Endothelial cell of umbilical vein (primary cell): ENCODE results near the gene DIRAS3. TPM values are rescaled to one million over a fixed set of nuclear protein-coding genes. Genes with fewer than 3 reads are reported as not detected.

Experiments used
- Bru-seq: library from RNA; stranded (reverse); fragments of 400-500 nt; gene quantifications from one replicate; lab custom pipeline; 2021; lab: Mats Ljungman, UMichigan
- BruChase-seq, 2 experiments: library from RNA; stranded (reverse); fragments of 400-500 nt; gene quantifications; one replicate each; lab custom pipeline; 2021; lab: Mats Ljungman, UMichigan
- BruUV-seq: library from RNA; stranded (reverse); fragments of 400-500 nt; replicated peaks from 2 replicates; lab custom pipeline; 2021; lab: Mats Ljungman, UMichigan
- CTCF ChIA-PET: fragments of 300-600, 350-600 bp; sonication (Branson Sonifier 250); formaldehyde crosslinking; loops from one replicate; lab custom pipeline; 2021; ENCODE audit warnings: antibody characterized with exemption, inconsistent platforms; lab: Charles Lee
- POLR2A ChIA-PET: fragments of 300-600, 350-600 bp; sonication (Branson Sonifier 250); formaldehyde crosslinking; loops from one replicate; lab custom pipeline; 2021; ENCODE audit warnings: antibody characterized with exemption, inconsistent platforms; lab: Charles Lee
- DNase-seq: peaks from one replicate; pipeline ENCODE4 v3.0.0-alpha.2; 2011; ENCODE audit warnings: low read depth, low spot score
- FAIRE-seq: peaks from 2 replicates; lab custom pipeline; 2011; peaks lifted over from hg19 to GRCh38; lab: Jason Lieb, UNC
- H2AFZ ChIP-seq: 2 replicates; pipeline ENCODE4 v1.6.0; 2012; ENCODE audit warnings: low read depth, low read length, control low read depth, inconsistent platforms
- H3K27ac ChIP-seq: 2 replicates; pipeline ENCODE4 v1.5.1; 2011; ENCODE audit warnings: low read depth, mild to moderate bottlenecking, control low read depth, low read length, moderate library complexity; ENCODE audit not compliant: insufficient read depth
- H3K27me3 ChIP-seq, 2 experiments: 2 replicates each; pipeline versions ENCODE4 v1.6.0 to v1.6.1; 2011; ENCODE audit warnings: low read length in 2 of 2, mixed read lengths in 1 of 2; ENCODE audit not compliant: control insufficient read depth in 2 of 2, insufficient read depth in 2 of 2
- H3K36me3 ChIP-seq, 2 experiments: 2 replicates in 1 of 2; 3 replicates in 1 of 2; pipeline ENCODE4 v1.5.1; 2011; ENCODE audit warnings: low read length in 2 of 2, mild to moderate bottlenecking in 1 of 2, moderate library complexity in 1 of 2; ENCODE audit not compliant: control insufficient read depth in 2 of 2, insufficient read depth in 2 of 2; ENCODE audit errors: extremely low read depth in 1 of 2
- H3K4me1 ChIP-seq: 3 replicates; pipeline ENCODE4 v1.5.1; 2011; ENCODE audit warnings: mild to moderate bottlenecking, low read length; ENCODE audit not compliant: control insufficient read depth, insufficient read depth; ENCODE audit errors: extremely low read depth
- H3K4me2 ChIP-seq: 2 replicates; pipeline ENCODE4 v1.6.1; 2011; ENCODE audit warnings: low read length, control low read depth, mixed read lengths; ENCODE audit not compliant: insufficient read depth
- H3K4me3 ChIP-seq, 3 experiments: fragments of 200-600 bp in 1 of 3; sonication (generic), shearing (Covaris generic) in 1 of 3; replicated peaks in 1 of 3; 2 replicates each; pipeline ENCODE4 v1.5.1; 2011 to 2016; ENCODE audit warnings: control low read depth in 3 of 3, low read length in 3 of 3, mild to moderate bottlenecking in 2 of 3, inconsistent platforms in 1 of 3, low read depth in 1 of 3, moderate library complexity in 1 of 3; ENCODE audit not compliant: insufficient read depth in 1 of 3
- H3K79me2 ChIP-seq: 2 replicates; pipeline ENCODE4 v1.6.0; 2012; ENCODE audit warnings: low read length, inconsistent platforms; ENCODE audit not compliant: control insufficient read depth, insufficient read depth
- H3K9ac ChIP-seq: replicated peaks from 2 replicates; pipeline ENCODE3; 2011; ENCODE audit warnings: low read length, control low read depth; ENCODE audit not compliant: insufficient read depth; ENCODE audit errors: extremely low read depth
- H3K9me1 ChIP-seq: replicated peaks from 3 replicates; pipeline ENCODE4 v1.6.0; 2011; ENCODE audit warnings: mild to moderate bottlenecking, low read length; ENCODE audit not compliant: control insufficient read depth, insufficient read depth; ENCODE audit errors: extremely low read depth
- H3K9me3 ChIP-seq: replicated peaks from 2 replicates; pipeline ENCODE4 v1.5.1; 2012; ENCODE audit warnings: low read length, inconsistent platforms; ENCODE audit not compliant: control insufficient read depth, insufficient read depth
- H4K20me1 ChIP-seq: replicated peaks from 2 replicates; pipeline ENCODE3; 2011; ENCODE audit warnings: mild to moderate bottlenecking, low read length; ENCODE audit not compliant: control insufficient read depth, insufficient read depth; ENCODE audit errors: extremely low read depth
- JUN ChIP-seq: IDR thresholded peaks from 2 replicates; pipeline ENCODE4 v1.6.1; 2011; ENCODE audit warnings: borderline replicate concordance, low read depth; ENCODE audit not compliant: insufficient read length, insufficient read depth
- MYC ChIP-seq: IDR thresholded peaks from one replicate; pipeline ENCODE4 v1.6.1; 2011; ENCODE audit warnings: mild to moderate bottlenecking, low read depth, low read length
- dilution Hi-C: fragments of 300-500 bp; cut with MboI; formaldehyde crosslinking; loops from one replicate; pipeline ENCODE4 v1.15.0; 2019; ENCODE audit warnings: low sequenced_read_pairs; ENCODE audit not compliant: extremely low pct_ligation_motif_present
- intact Hi-C: fragments of 100-400 bp; cut with micrococcal nuclease; formaldehyde crosslinking; loops from one replicate; pipeline ENCODE4 v1.10.0; 2022
- long read RNA-seq: library from polyadenylated mRNA; stranded (forward); transcript quantifications from one replicate; pipeline ENCODE4 v2.0.0, GENCODE V29; 2021
- polyA minus RNA-seq, 3 experiments: library from RNA; depleted of rRNA, polyadenylated mRNA; stranded (reverse); fragments of >200 nt; gene quantifications; 1 replicate in 1 of 3; 2 replicates in 2 of 3; pipeline ENCODE4 v1.2.3, GENCODE V29; 2011
- polyA plus RNA-seq, 4 experiments: library from polyadenylated mRNA; depleted of rRNA in 3 of 4; stranded (reverse) in 3 of 4; unstranded in 1 of 4; fragments of >200 nt; gene quantifications; 2 replicates each; pipeline versions ENCODE4 v1.2.1 to v1.2.3, GENCODE V29; 2011 to 2012; ENCODE audit warnings: missing spikeins in 1 of 4
- total RNA-seq: library from RNA; stranded (reverse); gene quantifications from 2 replicates; pipeline ENCODE4 v1.2.3, GENCODE V29; 2021

DIRAS3 gene, protein sequence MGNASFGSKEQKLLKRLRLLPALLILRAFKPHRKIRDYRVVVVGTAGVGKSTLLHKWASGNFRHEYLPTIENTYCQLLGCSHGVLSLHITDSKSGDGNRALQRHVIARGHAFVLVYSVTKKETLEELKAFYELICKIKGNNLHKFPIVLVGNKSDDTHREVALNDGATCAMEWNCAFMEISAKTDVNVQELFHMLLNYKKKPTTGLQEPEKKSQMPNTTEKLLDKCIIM
- total RNA-seq: 1.0 and 1.2 TPM in 2 replicates
- polyA plus RNA-seq: 6.7 and 7.6 TPM in 2 replicates
- polyA plus RNA-seq (2011; cell fraction: cytosol; rRNA removed): 7.3 and 8.1 TPM in 2 replicates
- 9.2 and 10.4 TPM in 2 replicates for polyA plus RNA-seq (2011; cell fraction: nucleus; rRNA removed)
- 1.7 and 4.6 TPM in 2 replicates for polyA plus RNA-seq (2012)
- polyA minus RNA-seq: 7.2 and 10.0 TPM in 2 replicates
- polyA minus RNA-seq (2011; cell fraction: cytosol; rRNA and poly(A)+ RNA removed): not detected
- polyA minus RNA-seq (2011; cell fraction: nucleus; rRNA and poly(A)+ RNA removed): 2.1 and 2.9 TPM in 2 replicates
- Bru-seq, nascent RNA: percentile 30 among the genes with signal in this experiment
- percentile 58 among the genes with signal in this experiment for BruChase-seq, experiment 1, labeled RNA remaining after a 6-hour chase
- percentile 46 among the genes with signal in this experiment for BruChase-seq, experiment 2, labeled RNA remaining after a 2-hour chase
- long read RNA-seq, partial matches to known transcripts: 0 of 1 reads
- long read RNA-seq, other reads (novel, unspliced or antisense): 0 of 1 reads

DNA sequence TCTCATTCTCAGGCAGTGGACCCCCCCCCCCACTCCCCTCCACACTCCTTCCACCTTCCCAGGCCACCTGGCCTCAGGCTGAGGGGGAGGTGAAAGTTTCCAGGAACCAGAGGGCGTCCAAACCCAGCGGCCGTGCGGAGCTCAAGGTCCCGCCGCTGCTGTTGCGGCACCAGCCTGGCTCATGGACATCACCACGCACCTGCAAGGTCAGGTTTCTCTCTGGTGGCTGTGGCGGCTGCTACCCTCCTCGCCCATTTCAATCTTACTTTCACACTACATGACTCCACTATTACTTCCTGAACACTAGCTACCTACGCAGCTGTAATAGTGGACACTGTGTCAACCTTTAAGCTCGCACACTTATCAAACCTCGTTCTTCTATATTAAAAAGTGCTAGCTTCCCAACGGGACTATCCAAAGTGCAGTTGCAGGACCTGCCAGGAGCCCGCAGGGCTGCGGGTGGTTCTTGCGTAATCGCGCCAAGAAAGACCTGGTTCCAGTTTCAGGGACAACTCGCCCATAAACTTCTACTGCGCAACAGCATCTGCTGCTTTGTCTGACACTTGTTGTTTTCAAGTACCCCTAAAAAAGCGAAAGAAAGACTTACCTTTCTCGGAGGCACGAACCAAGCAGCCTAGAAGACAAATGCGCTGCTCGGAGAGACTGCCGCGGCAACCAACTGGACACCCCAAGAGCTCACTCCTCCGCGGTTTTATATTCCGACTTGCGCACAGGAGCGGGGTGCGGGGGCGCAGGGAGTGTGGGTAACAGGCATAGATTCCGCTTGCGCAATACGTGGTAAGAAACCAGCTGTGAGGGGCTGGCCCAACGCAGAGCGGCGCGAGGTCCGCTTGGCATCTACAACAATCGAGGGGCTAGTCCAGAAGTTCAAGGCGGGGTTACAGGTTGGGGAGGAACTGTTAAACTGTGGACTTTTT, at the start of gene DIRAS3:
Gene DIRAS3, minus strand, starts transcription at position 687 of the 938 bp plus-strand sequence. CDS start 3,330 bp downstream, outside the sequence.
- BruUV-seq: no TSS peak
- Histone ChIP-seq H3K4me1 (no peaks in the 10 kb centered on the region), H3K9me1 (no peaks in the 10 kb centered on the region), H4K20me1 (no peaks in the 10 kb centered on the region), H3K4me3 (peak within 1 kb of the TSS; percentile 26 to 49 (median 42)), H3K27ac (no peak within 1 kb of the TSS), H3K9ac (peak within 1 kb of the TSS; percentile 41), H3K4me2 (peak within 1 kb of the TSS; percentile 55), H3K36me3 (no peaks in the 10 kb centered on the region), H3K9me3 (no peaks in the 10 kb centered on the region), H2AFZ (peak within 1 kb of the TSS; percentile 41), H3K79me2 (no peaks in the 10 kb centered on the region), H3K27me3 (no peaks in the 10 kb centered on the region)
- CTCF ChIA-PET: interaction anchor here (1.2 to 6.6 kb wide), 6 partner anchors 40 to 284 kb away, joined by 5 to 65 read pairs (median 16); no protein-coding TSS in a partner anchor
- TF ChIP-seq JUN: no peak
- TF ChIP-seq MYC: no peak
- no peak for FAIRE-seq
- peak; percentile 54 for DNase-seq
- dilution Hi-C loops: no loop called here
- intact Hi-C loops: loop anchor here (2.0 to 5.0 kb wide), 3 partner anchors 62 to 292 kb away; no protein-coding TSS in a partner anchor
- POLR2A ChIA-PET: interaction anchor here (0.7 kb wide), 1 partner anchor 131 kb away, joined by 6 read pairs; no protein-coding TSS in a partner anchor
